Cardiac fibroblast (primary cell): Measurements from ENCODE around the gene TMPRSS9.

ENCODE experiments used
- DNase-seq, 2 donors: peaks; one replicate each; pipeline versions ENCODE4 v3.0.0 to v3.0.0-alpha.2; 2010; ENCODE audit warnings: low read depth in 2 of 2
- H3K4me3 ChIP-seq, 2 donors: replicated peaks in 1 of 2; 1 replicate in 1 of 2; 2 replicates in 1 of 2; pipeline ENCODE4 v1.5.1; 2011; ENCODE audit warnings: low read depth in 2 of 2, low read length in 2 of 2, mild to moderate bottlenecking in 2 of 2, moderate library complexity in 1 of 2
- CTCF ChIP-seq: IDR thresholded peaks from one replicate; pipeline ENCODE4 v1.5.1; 2011; ENCODE audit warnings: low read depth, mild to moderate bottlenecking, low read length, inconsistent platforms

TMPRSS9 gene

DNA sequence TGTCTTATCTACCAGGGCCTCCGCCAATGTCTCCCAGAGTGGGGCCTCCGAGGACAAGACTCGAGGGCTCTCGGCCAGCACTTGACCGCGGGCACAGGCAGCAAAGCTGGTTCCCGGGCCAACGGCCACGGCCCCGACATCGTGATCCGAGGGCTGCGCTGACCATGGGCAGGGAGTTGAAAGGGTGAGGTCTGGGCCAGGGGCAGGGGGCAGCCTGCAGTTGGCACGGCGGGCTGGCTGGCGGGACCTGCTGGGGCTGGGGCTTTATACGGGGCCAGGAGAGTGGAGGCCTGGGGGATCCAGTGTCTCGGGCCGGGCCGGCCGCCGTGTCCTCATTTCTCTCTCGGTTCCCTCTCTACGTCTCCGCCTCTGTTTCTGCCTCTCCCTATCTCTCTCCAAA is 42.3 kb upstream of the TMPRSS9 start:
- DNase-seq = no peak
- no peak for TF ChIP-seq CTCF
- H3K4me3 ChIP-seq = no peak overlapping the region

GRCh38 chr19:2318923-2319322 is 41.1 kb upstream of the TMPRSS9 start:
- no peak for TF ChIP-seq CTCF
- DNase-seq = no peak
- no peak overlapping the region for H3K4me3 ChIP-seq

DNA sequence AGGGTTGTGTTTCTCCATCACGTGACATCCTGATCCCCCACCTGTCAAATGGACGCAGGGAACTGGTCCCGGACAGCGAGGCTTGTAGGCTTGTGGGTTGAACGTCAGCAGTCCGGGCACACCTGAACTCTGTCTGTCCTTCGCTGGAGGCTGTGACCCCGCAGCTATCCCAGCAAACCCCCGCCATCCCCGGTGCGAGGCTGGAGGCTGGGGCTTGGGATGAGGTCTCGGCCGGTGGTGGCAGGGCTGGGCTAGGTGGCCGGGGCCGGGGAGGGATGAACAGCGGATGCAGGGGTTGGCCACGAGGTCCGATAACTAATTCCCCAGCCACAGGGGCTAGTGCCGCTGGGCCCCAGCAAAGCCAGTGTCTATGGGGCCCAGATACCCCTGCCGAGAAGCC is 40.5 kb upstream of the TMPRSS9 start:
- no peak for DNase-seq
- H3K4me3 ChIP-seq = no peak overlapping the region
- no peak for TF ChIP-seq CTCF

GRCh38 chr19:2320049-2320448 is 40.0 kb upstream of the TMPRSS9 start:
- no peak for TF ChIP-seq CTCF

DNA sequence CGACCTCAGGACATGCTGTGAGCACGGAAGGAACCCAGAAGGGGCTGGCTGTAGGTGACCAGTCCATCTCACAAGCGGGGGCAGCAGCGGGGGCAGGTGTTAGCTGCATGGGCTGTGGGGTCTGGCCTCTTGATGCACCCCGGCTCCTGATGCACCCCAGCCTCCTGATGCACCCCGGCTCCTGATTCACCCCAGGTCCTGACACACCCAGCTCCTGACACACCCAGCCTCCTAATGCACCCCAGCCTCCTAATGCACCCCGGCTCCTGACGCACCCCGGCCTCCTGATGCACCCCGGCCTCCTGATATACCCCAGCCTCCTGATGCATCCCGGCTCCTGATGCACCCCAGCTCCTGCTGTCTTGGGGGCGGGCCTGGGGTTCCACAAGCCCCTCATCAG is 39.1 kb upstream of the TMPRSS9 start:
- no peak overlapping the region for H3K4me3 ChIP-seq
- DNase-seq = no peak
- TF ChIP-seq CTCF = no peak

More at GRCh38 chr19:2320049-2320448, 40.0 kb upstream of the TMPRSS9 start:
- no peak overlapping the region for H3K4me3 ChIP-seq
- no peak for DNase-seq

DNA sequence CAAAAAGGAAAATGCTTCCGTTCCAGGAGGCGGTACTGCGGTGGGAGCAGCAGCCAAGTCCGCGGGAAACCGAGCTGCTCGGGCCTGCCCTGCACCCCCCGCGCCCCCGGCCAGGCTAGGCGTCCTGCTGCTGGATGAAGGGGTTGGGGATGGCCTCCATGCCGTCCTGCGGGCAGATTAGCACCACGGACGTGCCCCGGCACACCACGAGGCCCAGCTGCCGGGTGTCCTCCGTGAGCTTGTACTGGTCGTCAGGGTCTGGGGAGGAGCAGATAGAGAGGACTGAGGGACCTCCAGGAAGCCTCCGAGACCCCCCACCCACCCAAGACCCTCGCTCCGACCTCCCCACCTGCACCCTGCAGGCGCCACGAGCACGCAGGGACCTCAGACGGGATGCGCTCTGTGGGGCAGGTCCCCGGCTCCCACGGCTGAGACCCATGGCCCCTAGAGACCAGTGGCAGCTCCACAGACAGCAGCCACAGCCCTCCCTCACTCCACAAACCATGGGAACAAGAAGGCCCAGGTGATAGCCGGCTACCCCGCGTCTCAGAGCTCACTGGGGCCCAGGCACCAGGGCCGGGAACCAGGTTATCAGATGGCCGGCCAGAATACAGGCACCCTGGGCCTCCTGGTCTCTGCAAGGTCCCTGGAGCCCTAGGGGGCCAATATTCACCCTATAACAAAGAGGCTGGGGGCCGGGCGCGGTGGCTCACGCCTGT is 38.3 kb upstream of the TMPRSS9 start:
- DNase-seq = no peak
- no peak for TF ChIP-seq CTCF
- H3K4me3 ChIP-seq = no peak overlapping the region

DNA sequence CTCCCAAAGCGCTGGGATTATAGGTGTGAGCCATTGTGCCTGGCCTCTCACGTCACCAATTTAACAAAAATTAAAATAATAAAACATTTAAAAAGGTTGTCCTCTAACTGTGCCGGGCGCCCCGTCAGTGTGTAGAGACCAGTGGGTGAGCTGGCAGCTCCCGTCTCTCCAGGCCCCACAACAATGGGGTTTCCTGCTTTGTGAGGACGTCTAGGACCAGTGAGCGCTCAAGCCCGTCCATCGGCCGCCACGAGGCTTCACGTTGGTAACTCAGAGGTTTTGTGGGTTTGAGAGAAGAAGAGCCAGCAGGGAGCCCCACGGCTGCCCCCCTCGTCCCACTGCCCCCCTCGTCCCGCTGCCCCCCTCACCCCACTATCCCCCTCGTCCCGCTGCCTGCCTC is 36.4 kb upstream of the TMPRSS9 start:
- DNase-seq = no peak
- no peak for TF ChIP-seq CTCF
- no peak overlapping the region for H3K4me3 ChIP-seq
